K562 (cell line): ENCODE results near the gene ZNF440. TPM values are rescaled to one million over a fixed set of nuclear protein-coding genes. Genes with fewer than 3 reads are reported as not detected.
A peak's percentile ranks its signal among the peaks of the same experiment; 100 is the strongest.

Experiments
- CTCF ChIP-seq, 3 experiments: IDR thresholded peaks in 2 of 3; conservative IDR thresholded peaks in 1 of 3; 2 replicates each; pipeline ENCODE4 v1.5.1; 2011 to 2012; ENCODE audit warnings: low read length in 3 of 3, mild to moderate bottlenecking in 3 of 3, control low read depth in 2 of 3, improper control_type of control experiment in 1 of 3, inconsistent platforms in 1 of 3, low read depth in 1 of 3, mixed read lengths in 1 of 3, moderate library complexity in 1 of 3; ENCODE audit not compliant: insufficient read depth in 2 of 3
- MLLT1 ChIP-seq, 2 experiments: fragments of 450-650 bp; IDR thresholded peaks; 2 replicates each; pipeline ENCODE4 v1.6.1; 2016
- POLR2G ChIP-seq: fragments of 200-400 bp; formaldehyde crosslinking; IDR thresholded peaks from 2 replicates; pipeline ENCODE4 v1.6.1; 2017; ENCODE audit warnings: low read depth, mild to moderate bottlenecking, antibody characterized with exemption, low read length, moderate library complexity
- REST ChIP-seq, 2 experiments: fragments of 450-650 bp; formaldehyde crosslinking in 1 of 2; IDR thresholded peaks; 2 replicates each; pipeline versions ENCODE4 v1.4.0 to v1.6.1; 2014 to 2020; ENCODE audit warnings: mild to moderate bottlenecking in 2 of 2, borderline replicate concordance in 1 of 2, low read depth in 1 of 2
- ZBTB7A ChIP-seq: IDR thresholded peaks from 2 replicates; pipeline ENCODE4 v1.6.1; 2011; ENCODE audit warnings: low read depth, mild to moderate bottlenecking, low read length, moderate library complexity, borderline replicate concordance; ENCODE audit not compliant: control insufficient read depth
- ZNF197 ChIP-seq: fragments of 200-800 bp; sonication (Bioruptor generic); IDR thresholded peaks from 2 replicates; pipeline ENCODE4 v1.6.1; 2016; ENCODE audit warnings: low read depth, missing genetic modification characterization, missing compliant biosample characterization
- ZNF449 ChIP-seq: fragments of 250-450 bp; sonication (Bioruptor Pico); IDR thresholded peaks from 2 replicates; pipeline ENCODE4 v1.8.0; 2022; ENCODE audit warnings: moderate library complexity, mild to moderate bottlenecking, inconsistent platforms
- ZNF639 ChIP-seq, 2 experiments: fragments of 200-800 bp in 1 of 2; sonication (Bioruptor generic) in 1 of 2; sonication (generic) in 1 of 2; formaldehyde crosslinking in 1 of 2; IDR thresholded peaks in 1 of 2; conservative IDR thresholded peaks in 1 of 2; 2 replicates each; pipeline versions ENCODE4 v1.5.0 to v1.6.1; 2016 to 2020; ENCODE audit warnings: missing compliant biosample characterization in 1 of 2, missing genetic modification characterization in 1 of 2, missing genetic modification reagents in 1 of 2
- polyA plus RNA-seq, 8 experiments: library from polyadenylated mRNA; depleted of rRNA in 4 of 8; stranded (reverse) in 5 of 8; unstranded in 3 of 8; fragments of >200 nt; fragmentation: Nextera tagmentation in 2 of 8; fragmentation: Illumina TruSeq in 1 of 8; extraction: Ambion mirVana in 2 of 8; extraction: Trizol in 1 of 8; gene quantifications; 2 replicates each; pipeline versions ENCODE4 v1.2.1 to v1.2.3, GENCODE V29; 2011 to 2014; ENCODE audit warnings: inconsistent platforms in 1 of 8, missing spikeins in 1 of 8
- total RNA-seq, 7 experiments: library from RNA; depleted of rRNA in 6 of 7; stranded (reverse); fragments of >200 nt in 6 of 7; fragmentation: Illumina TruSeq in 2 of 7; extraction: Trizol in 2 of 7; gene quantifications; 2 replicates each; pipeline versions ENCODE4 v1.2.1 to v1.2.3, GENCODE V29; 2011 to 2021; ENCODE audit warnings: low replicate concordance in 1 of 7

ZNF440 gene
- total and polyA plus RNA-seq, 9 of the 15 experiments (the other 6 are each of a cell fraction or from before 2014, with no cell fraction given), result 5.9 to 32.6 (median 13.4) TPM

- TF ChIP-seq ZNF197 (CRISPR knock-in tag) (no peak), CTCF (IDR thresholded peaks at IDR 0.05 in 2 of 3, conservative IDR thresholded peaks at IDR 0.05 in 1 of 3; ENCODE audit: insufficient read depth in 2 of 3, low read depth in 1 of 3, low read length in 3 of 3) (peak in 2 of 3 experiments; percentile 12 to 29; a peak in 2 of 6 replicates), ZNF639 (CRISPR knock-in tag; conservative IDR thresholded peaks at IDR 0.05 in 1 of 2, IDR thresholded peaks at IDR 0.05 in 1 of 2) (no peak), REST (IDR thresholded peaks at IDR 0.05; ENCODE audit: borderline replicate concordance) (no peak), REST (CRISPR knock-in tag; IDR thresholded peaks at IDR 0.05; ENCODE audit: low read depth) (no peak), POLR2G (peak; percentile 69), ZNF449 (CRISPR knock-in tag) (no peak), ZBTB7A (peak; percentile 41; the same call in 1 of the 2 replicates), MLLT1 (IDR thresholded peaks at IDR 0.05) (no peak)
These were observed 15.4 kb upstream of the ZNF440 start, which contains the start of gene ZNF491 (continued) for GRCh38 chr19:11798391-11799330.
